C4-2B (cell line): Measurements from ENCODE around the gene DST.

Experiments used
- H3K27ac ChIP-seq: fragments of 450-650 bp; 2 replicates; pipeline ENCODE4 v1.5.1; 2017
- CTCF ChIP-seq: fragments of 450-650 bp; conservative IDR thresholded peaks from 2 replicates; pipeline ENCODE4 v1.5.1; 2017; ENCODE audit warnings: mild to moderate bottlenecking
- ZFX ChIP-seq: fragments of 450-650 bp; IDR thresholded peaks from 2 replicates; pipeline ENCODE4 v1.6.1; 2017

DST gene

GRCh38 chr6:56495654-56496053, 147.0 kb downstream of the DST start:
- H3K27ac ChIP-seq: no peak overlapping the region
- TF ChIP-seq ZFX (no peak), CTCF (no peak)

GRCh38 chr6:56491606-56492328, 150.9 kb downstream of the DST start:
- H3K27ac ChIP-seq: no peak overlapping the region
- no peak for TF ChIP-seq CTCF
- no peak for TF ChIP-seq ZFX

DNA sequence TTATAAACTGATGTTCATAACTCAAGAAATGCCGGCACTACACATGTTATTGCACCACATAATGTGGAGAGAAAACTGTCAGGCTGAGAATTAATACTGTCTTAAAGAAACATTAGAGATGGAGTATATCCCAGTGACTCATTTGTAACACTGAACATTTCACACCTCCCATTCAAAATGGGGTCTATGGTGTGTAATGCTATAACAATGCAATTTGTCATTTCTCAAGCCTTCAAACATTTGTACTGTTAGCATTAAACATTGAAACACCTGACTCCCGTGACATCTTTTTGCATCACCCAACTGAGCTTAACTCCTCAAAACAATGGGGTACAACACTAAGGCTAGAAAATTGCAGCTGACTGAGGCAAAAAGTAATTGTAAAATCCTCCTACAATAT, 151.7 kb downstream of the DST start:
- no peak overlapping the region for H3K27ac ChIP-seq

DNA sequence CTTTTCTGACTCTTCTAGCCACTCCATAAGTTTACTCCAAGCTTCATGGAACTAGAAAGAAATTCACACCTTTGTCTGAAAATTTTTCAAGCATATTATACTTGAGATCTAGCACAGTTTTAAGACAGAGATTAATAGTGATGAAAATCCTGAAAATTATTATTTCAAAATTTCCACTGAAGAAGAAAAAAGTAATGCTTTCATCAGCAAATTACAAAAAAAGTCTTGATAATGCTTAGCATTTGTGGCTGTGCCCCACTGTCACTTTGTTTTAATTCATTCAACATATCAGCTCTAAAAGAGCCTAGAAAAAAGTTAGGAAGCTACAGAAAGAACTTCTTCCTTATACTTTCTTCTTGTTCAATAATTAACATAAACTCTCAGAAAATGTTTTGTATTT, 153.1 kb downstream of the DST start:
- H3K27ac ChIP-seq: no peak overlapping the region
- TF ChIP-seq CTCF (no peak), ZFX (no peak)

More for the DNA sequence above, 151.7 kb downstream of the DST start:
- TF ChIP-seq ZFX: no peak
- no peak for TF ChIP-seq CTCF

DNA sequence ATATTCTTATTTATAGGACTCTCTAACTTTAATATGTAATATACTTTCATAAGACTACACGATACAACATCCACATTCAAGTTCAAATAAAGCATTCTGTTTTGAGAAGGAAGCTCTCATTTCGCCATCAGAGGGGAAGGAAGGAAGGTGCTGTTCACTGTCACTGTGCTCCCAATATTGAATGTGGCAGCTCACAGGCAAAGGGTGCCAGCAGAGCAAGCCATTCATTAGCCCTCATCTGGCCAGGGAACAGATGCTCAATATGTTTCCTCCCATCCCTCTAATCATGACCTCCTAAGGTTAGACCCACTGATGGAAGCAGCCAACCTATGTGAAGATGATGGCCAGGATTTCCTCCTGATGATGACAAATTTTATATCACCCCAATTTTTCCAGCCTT, 154.4 kb downstream of the DST start:
- H3K27ac ChIP-seq: no peak overlapping the region
- TF ChIP-seq ZFX (no peak), CTCF (no peak)

DNA sequence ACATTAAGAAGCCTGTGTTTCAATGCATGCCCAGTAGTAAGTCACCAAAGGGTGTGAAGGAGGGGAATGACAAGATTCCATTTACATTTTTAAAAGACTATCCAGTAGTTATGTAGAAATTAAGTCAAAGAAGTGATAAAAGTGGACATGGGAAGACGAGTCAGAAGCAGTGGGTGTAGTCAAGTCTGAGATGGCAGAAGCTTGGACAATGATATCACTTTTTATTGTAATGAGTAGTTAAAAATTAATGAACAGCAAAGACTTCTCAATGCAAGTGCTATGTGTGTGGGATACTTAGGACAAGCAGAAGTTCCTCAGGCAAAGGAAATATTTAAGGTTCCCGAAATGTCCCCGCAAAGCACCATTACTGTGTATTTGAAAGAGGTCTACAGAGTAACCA, 156.0 kb downstream of the DST start:
- no peak overlapping the region for H3K27ac ChIP-seq
- TF ChIP-seq ZFX (no peak), CTCF (no peak)

DNA sequence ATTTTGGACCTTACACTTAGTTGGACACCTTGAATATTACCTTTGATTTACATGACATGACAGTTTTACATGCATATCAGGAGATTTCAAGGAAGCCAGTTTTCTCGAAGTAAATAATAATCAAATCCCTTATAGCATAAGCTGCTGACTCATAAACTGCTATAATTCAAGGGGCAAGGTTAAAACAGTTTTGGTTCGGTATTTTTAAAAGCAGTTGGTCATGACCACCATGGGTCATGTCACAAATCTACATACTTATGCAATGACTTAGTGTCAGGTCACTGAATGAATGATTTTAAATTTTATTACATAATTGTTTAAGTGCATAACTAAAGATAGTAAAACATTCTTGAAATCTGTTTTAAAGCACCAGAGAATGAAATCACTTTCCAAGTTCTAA, 158.0 kb downstream of the DST start:
- TF ChIP-seq ZFX (no peak), CTCF (no peak)
- no peak overlapping the region for H3K27ac ChIP-seq
